ENCODE data around the gene BANF1. TPM values are rescaled to one million over a fixed set of nuclear protein-coding genes. Genes with fewer than 3 reads are reported as not detected.
A peak's percentile ranks its signal among the peaks of the same experiment; 100 is the strongest.

Gene BANF1
- polyA plus RNA-seq, 2 donors: 142 to 246 TPM

- WGBS, 2 donors: 94% methylated on average over 36 of the region's 36 CpGs
- no peaks in the 10 kb centered on the region for H3K27me3 ChIP-seq (ENCODE audit: control insufficient read depth in 1 of 2, insufficient read depth in 2 of 2, low read length in 2 of 2)
These were observed 36.1 kb upstream of the BANF1 start for GRCh38 chr11:65965986-65966762.

GRCh38 chr11:65967329-65967934 lies 34.9 kb upstream of the BANF1 start:
- Histone ChIP-seq H3K9me3 (ENCODE audit: control insufficient read depth in 2 of 2, insufficient read depth in 1 of 2, low read depth in 1 of 2, low read length in 1 of 2) (no peaks in the 10 kb centered on the region), H3K27ac (ENCODE audit: low read depth in 2 of 2, low read length in 1 of 2) (no peak overlapping the region), H3K36me3 (ENCODE audit: control insufficient read depth in 2 of 2, insufficient read depth in 2 of 2, low read length in 1 of 2) (peaks cover 25 to 49% of the 10 kb centered on the region in 2 donors), H3K4me1 (ENCODE audit: control insufficient read depth in 2 of 2, insufficient read depth in 2 of 2, low read length in 1 of 2) (peaks cover 0 to 8% of the 10 kb centered on the region in 2 donors), H3K27me3 (ENCODE audit: control insufficient read depth in 1 of 2, insufficient read depth in 2 of 2, low read length in 2 of 2) (no peaks in the 10 kb centered on the region), H3K4me3 (ENCODE audit: low read depth in 1 of 2, low read length in 2 of 2) (no peak overlapping the region)
- 91 to 93% methylated on average over 28 to 30 of the region's 30 CpGs for WGBS, 2 donors

More at GRCh38 chr11:65965986-65966762, 36.1 kb upstream of the BANF1 start:
- Histone ChIP-seq H3K9me3 (ENCODE audit: control insufficient read depth in 2 of 2, insufficient read depth in 1 of 2, low read depth in 1 of 2, low read length in 1 of 2) (no peaks in the 10 kb centered on the region), H3K36me3 (ENCODE audit: control insufficient read depth in 2 of 2, insufficient read depth in 2 of 2, low read length in 1 of 2) (peaks cover 25 to 49% of the 10 kb centered on the region in 2 donors), H3K4me3 (ENCODE audit: low read depth in 1 of 2, low read length in 2 of 2) (no peak overlapping the region), H3K27ac (ENCODE audit: low read depth in 2 of 2, low read length in 1 of 2) (no peak overlapping the region), H3K4me1 (ENCODE audit: control insufficient read depth in 2 of 2, insufficient read depth in 2 of 2, low read length in 1 of 2) (peaks cover 0 to 8% of the 10 kb centered on the region in 2 donors)

- H3K4me3 ChIP-seq (ENCODE audit: low read depth in 1 of 2, low read length in 2 of 2): no peak overlapping the region
- H3K27me3 ChIP-seq (ENCODE audit: control insufficient read depth in 1 of 2, insufficient read depth in 2 of 2, low read length in 2 of 2): no peaks in the 10 kb centered on the region
- H3K27ac ChIP-seq (ENCODE audit: low read depth in 2 of 2, low read length in 1 of 2): peak overlapping the region in 1 of 2 donors; percentile 47
- peaks cover 0 to 3% of the 10 kb centered on the region in 2 donors for H3K4me1 ChIP-seq (ENCODE audit: control insufficient read depth in 2 of 2, insufficient read depth in 2 of 2, low read length in 1 of 2)
- whole genome bisulfite sequencing, 2 donors: 81 to 86% methylated on average over 12 to 15 of the region's 15 CpGs
- peaks cover 25 to 49% of the 10 kb centered on the region in 2 donors for H3K36me3 ChIP-seq (ENCODE audit: control insufficient read depth in 2 of 2, insufficient read depth in 2 of 2, low read length in 1 of 2)
- H3K9me3 ChIP-seq (ENCODE audit: control insufficient read depth in 2 of 2, insufficient read depth in 1 of 2, low read depth in 1 of 2, low read length in 1 of 2): no peaks in the 10 kb centered on the region
These were observed 33.5 kb upstream of the BANF1 start for GRCh38 chr11:65968600-65969482.

- Histone ChIP-seq H3K27me3 (ENCODE audit: control insufficient read depth in 1 of 2, insufficient read depth in 2 of 2, low read length in 2 of 2) (no peaks in the 10 kb centered on the region), H3K36me3 (ENCODE audit: control insufficient read depth in 2 of 2, insufficient read depth in 2 of 2, low read length in 1 of 2) (peaks cover 6 to 34% of the 10 kb centered on the region in 2 donors), H3K4me1 (ENCODE audit: control insufficient read depth in 2 of 2, insufficient read depth in 2 of 2, low read length in 1 of 2) (peaks cover 0 to 3% of the 10 kb centered on the region in 2 donors), H3K4me3 (ENCODE audit: low read depth in 1 of 2, low read length in 2 of 2) (no peak overlapping the region), H3K9me3 (ENCODE audit: control insufficient read depth in 2 of 2, insufficient read depth in 1 of 2, low read depth in 1 of 2, low read length in 1 of 2) (no peaks in the 10 kb centered on the region), H3K27ac (ENCODE audit: low read depth in 2 of 2, low read length in 1 of 2) (no peak overlapping the region)
- 96 to 98% methylated on average over 8 of the region's 8 CpGs for WGBS, 2 donors
These were observed 30.2 kb upstream of the BANF1 start for GRCh38 chr11:65972116-65972515.

- H3K9me3 ChIP-seq (ENCODE audit: control insufficient read depth in 2 of 2, insufficient read depth in 1 of 2, low read depth in 1 of 2, low read length in 1 of 2): no peaks in the 10 kb centered on the region
- H3K27ac ChIP-seq (ENCODE audit: low read depth in 2 of 2, low read length in 1 of 2): peak overlapping the region in 1 of 2 donors; percentile 47
- peaks cover 0 to 38% of the 10 kb centered on the region in 2 donors for H3K36me3 ChIP-seq (ENCODE audit: control insufficient read depth in 2 of 2, insufficient read depth in 2 of 2, low read length in 1 of 2)
- H3K27me3 ChIP-seq (ENCODE audit: control insufficient read depth in 1 of 2, insufficient read depth in 2 of 2, low read length in 2 of 2): no peaks in the 10 kb centered on the region
- H3K4me1 ChIP-seq (ENCODE audit: control insufficient read depth in 2 of 2, insufficient read depth in 2 of 2, low read length in 1 of 2): peaks cover 0 to 3% of the 10 kb centered on the region in 2 donors
- no peak overlapping the region for H3K4me3 ChIP-seq (ENCODE audit: low read depth in 1 of 2, low read length in 2 of 2)
- 83 to 88% methylated on average over 13 of the region's 13 CpGs for WGBS, 2 donors
These were observed 28.7 kb upstream of the BANF1 start for GRCh38 chr11:65973439-65974110.

GRCh38 chr11:65975771-65976170 lies 26.5 kb upstream of the BANF1 start:
- no peak overlapping the region for H3K4me3 ChIP-seq (ENCODE audit: low read depth in 1 of 2, low read length in 2 of 2)
- H3K36me3 ChIP-seq (ENCODE audit: control insufficient read depth in 2 of 2, insufficient read depth in 2 of 2, low read length in 1 of 2): peaks cover 0 to 36% of the 10 kb centered on the region in 2 donors
- H3K9me3 ChIP-seq (ENCODE audit: control insufficient read depth in 2 of 2, insufficient read depth in 1 of 2, low read depth in 1 of 2, low read length in 1 of 2): no peaks in the 10 kb centered on the region
- no peaks in the 10 kb centered on the region for H3K27me3 ChIP-seq (ENCODE audit: control insufficient read depth in 1 of 2, insufficient read depth in 2 of 2, low read length in 2 of 2)
- H3K27ac ChIP-seq (ENCODE audit: low read depth in 2 of 2, low read length in 1 of 2): no peak overlapping the region
- no peaks in the 10 kb centered on the region for H3K4me1 ChIP-seq (ENCODE audit: control insufficient read depth in 2 of 2, insufficient read depth in 2 of 2, low read length in 1 of 2)
- 92 to 98% methylated on average over 9 of the region's 9 CpGs for WGBS, 2 donors

GRCh38 chr11:65976216-65977176 lies 25.8 kb upstream of the BANF1 start:
- Histone ChIP-seq H3K4me3 (ENCODE audit: low read depth in 1 of 2, low read length in 2 of 2) (no peak overlapping the region), H3K4me1 (ENCODE audit: control insufficient read depth in 2 of 2, insufficient read depth in 2 of 2, low read length in 1 of 2) (no peaks in the 10 kb centered on the region), H3K27ac (ENCODE audit: low read depth in 2 of 2, low read length in 1 of 2) (peak overlapping the region in 1 of 2 donors; percentile 44), H3K36me3 (ENCODE audit: control insufficient read depth in 2 of 2, insufficient read depth in 2 of 2, low read length in 1 of 2) (peaks cover 0 to 36% of the 10 kb centered on the region in 2 donors), H3K27me3 (ENCODE audit: control insufficient read depth in 1 of 2, insufficient read depth in 2 of 2, low read length in 2 of 2) (no peaks in the 10 kb centered on the region), H3K9me3 (ENCODE audit: control insufficient read depth in 2 of 2, insufficient read depth in 1 of 2, low read depth in 1 of 2, low read length in 1 of 2) (no peaks in the 10 kb centered on the region)
- 85% methylated on average over 43 of the region's 43 CpGs for WGBS, 2 donors

GRCh38 chr11:65977621-65978390 lies 24.5 kb upstream of the BANF1 start:
- no peaks in the 10 kb centered on the region for H3K9me3 ChIP-seq (ENCODE audit: control insufficient read depth in 2 of 2, insufficient read depth in 1 of 2, low read depth in 1 of 2, low read length in 1 of 2)
- 84 to 94% methylated on average over 27 to 29 of the region's 29 CpGs for WGBS, 2 donors
- no peaks in the 10 kb centered on the region for H3K4me1 ChIP-seq (ENCODE audit: control insufficient read depth in 2 of 2, insufficient read depth in 2 of 2, low read length in 1 of 2)
- no peak overlapping the region for H3K27ac ChIP-seq (ENCODE audit: low read depth in 2 of 2, low read length in 1 of 2)
- H3K27me3 ChIP-seq (ENCODE audit: control insufficient read depth in 1 of 2, insufficient read depth in 2 of 2, low read length in 2 of 2): no peaks in the 10 kb centered on the region
- H3K4me3 ChIP-seq (ENCODE audit: low read depth in 1 of 2, low read length in 2 of 2): no peak overlapping the region
- peaks cover 0 to 36% of the 10 kb centered on the region in 2 donors for H3K36me3 ChIP-seq (ENCODE audit: control insufficient read depth in 2 of 2, insufficient read depth in 2 of 2, low read length in 1 of 2)
